Retinal pigment epithelial cell (primary cell): ENCODE measurements around the gene GRIN2A.

Experiments
- DNase-seq: peaks from one replicate; pipeline ENCODE4 v3.0.0-alpha.2; 2010; ENCODE audit warnings: low read depth
- H3K4me3 ChIP-seq: 2 replicates; pipeline ENCODE4 v1.5.1; 2011; ENCODE audit warnings: mild to moderate bottlenecking, low read length, control low read depth, moderate library complexity
- CTCF ChIP-seq: conservative IDR thresholded peaks from 2 replicates; pipeline ENCODE4 v1.5.1; 2011; ENCODE audit warnings: low read depth, low read length, control low read depth, inconsistent platforms

GRIN2A gene

DNA sequence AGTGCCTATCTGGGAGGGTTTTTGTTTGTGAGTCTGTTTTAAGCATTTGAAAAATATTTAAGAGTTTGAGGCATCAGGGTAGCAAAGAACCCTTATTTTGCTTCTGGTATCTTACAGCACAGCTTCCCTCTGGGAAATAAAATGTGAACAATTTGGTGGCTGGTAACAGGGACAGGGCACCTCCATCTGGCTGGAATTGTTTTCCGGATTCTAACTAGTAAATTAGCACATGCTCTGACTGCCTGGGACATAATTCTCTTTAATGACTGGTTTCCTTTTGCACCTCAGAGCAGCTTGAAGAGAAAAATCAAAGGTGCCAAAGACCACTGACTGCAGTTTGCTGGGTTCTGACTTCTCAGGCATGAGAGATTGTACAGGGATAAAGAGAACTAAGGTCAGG, 469.1 kb downstream of the GRIN2A start:
- no peak overlapping the region for H3K4me3 ChIP-seq
- no peak for DNase-seq
- no peak for TF ChIP-seq CTCF

DNA sequence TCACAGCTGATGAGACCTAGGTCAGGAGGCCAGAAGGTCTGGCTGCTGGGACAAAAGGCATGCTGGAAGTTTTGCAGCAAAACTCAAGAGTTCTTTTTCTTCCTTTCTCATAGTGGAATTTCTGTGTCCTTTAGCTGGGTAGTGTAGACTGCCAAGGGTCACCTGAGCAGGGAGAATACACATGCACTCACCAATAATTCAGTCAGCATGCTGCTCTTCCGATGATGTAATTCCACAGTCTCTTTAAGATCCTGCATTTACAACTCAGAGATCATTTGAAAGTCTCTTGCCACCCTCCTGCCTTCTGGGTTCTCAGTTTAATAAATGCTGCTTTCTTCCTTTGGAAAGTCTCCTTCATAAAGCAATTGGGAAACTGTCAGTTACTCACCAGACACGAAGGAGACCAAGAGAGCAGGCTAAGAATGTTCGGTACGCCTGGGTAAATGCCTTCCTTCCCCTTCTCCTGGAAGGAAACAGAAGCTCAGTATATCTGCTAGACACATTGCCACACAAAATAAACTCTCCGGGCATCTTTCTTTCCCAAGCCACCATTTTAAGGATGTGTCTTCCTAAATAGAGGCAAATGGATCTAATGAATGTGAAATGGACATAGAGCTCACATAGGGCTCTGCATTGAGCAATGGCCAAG, 473.1 kb downstream of the GRIN2A start:
- TF ChIP-seq CTCF = no peak
- H3K4me3 ChIP-seq = no peak overlapping the region
- DNase-seq = no peak

DNA sequence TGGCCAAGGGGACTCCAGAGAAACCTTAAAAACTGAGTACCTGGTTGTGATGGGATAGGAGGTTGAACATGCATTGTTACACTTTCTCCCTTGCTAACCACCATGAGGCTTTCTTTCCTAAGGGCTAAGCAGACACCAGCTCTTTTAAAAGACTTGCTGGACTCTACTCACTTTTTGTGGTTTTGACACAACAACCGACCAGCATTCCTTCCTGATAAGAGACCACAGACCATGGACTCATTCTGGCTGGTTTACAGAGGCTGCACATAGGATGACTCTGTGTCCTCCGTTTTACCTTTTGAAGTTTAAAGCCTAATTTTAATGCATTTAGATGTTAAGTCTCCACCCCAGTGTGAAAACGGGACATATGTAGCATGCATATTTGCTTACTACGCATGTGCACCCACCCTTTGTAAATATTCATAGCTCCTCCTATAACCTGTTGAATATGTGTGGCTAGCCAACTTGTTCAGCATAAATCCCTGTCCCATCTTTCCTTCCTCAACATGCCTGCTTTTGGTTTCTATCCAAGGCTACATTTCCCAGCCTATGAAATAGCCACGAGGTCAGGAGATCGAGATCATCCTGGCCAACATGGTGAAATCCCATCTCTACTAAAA, 475.9 kb downstream of the GRIN2A start:
- TF ChIP-seq CTCF = no peak
- H3K4me3 ChIP-seq = no peak overlapping the region
- DNase-seq = peak; percentile 37

GRCh38 chr16:9703731-9704130, 478.5 kb downstream of the GRIN2A start:
- H3K4me3 ChIP-seq = no peak overlapping the region
- no peak for TF ChIP-seq CTCF
- DNase-seq = peak; percentile 46
